GM12878 (cell line): ENCODE data around the gene STXBP1. TPM values are rescaled to one million over a fixed set of nuclear protein-coding genes. Genes with fewer than 3 reads are reported as not detected.

ENCODE experiments used
- ATAC-seq: fragments of 200-7000 bp; cut with Tn5 transposase; 3 replicates; pipeline ENCODE4 v1.9.1; 2020; ENCODE audit warnings: mild to moderate bottlenecking, moderate library complexity
- BruUV-seq: library from RNA; stranded (reverse); fragments of 400-500 nt; replicated peaks from 2 replicates; lab custom pipeline; 2021; lab: Mats Ljungman, UMichigan
- CTCF ChIA-PET: fragments of 300-600 bp; sonication (Branson Sonifier 250); formaldehyde crosslinking; extraction: SDS; loops from one replicate; lab custom pipeline; 2021; ENCODE audit warnings: inconsistent platforms; lab: Yijun Ruan, JAX
- POLR2A ChIA-PET: fragments of 350-600 bp; formaldehyde crosslinking; extraction: SDS; loops from one replicate; lab custom pipeline; 2021; ENCODE audit warnings: inconsistent platforms; lab: Charles Lee
- RAD21 ChIA-PET: fragments of 300-600 bp; sonication (Branson Sonifier 250); formaldehyde crosslinking; loops from one replicate; lab custom pipeline; 2023; ENCODE audit warnings: antibody characterized with exemption; ENCODE audit not compliant: unreplicated experiment; lab: Charles Lee
- SMC1A ChIA-PET: fragments of 300-600 bp; sonication (Branson Sonifier 250); formaldehyde crosslinking; loops from one replicate; lab custom pipeline; 2023; ENCODE audit not compliant: unreplicated experiment, uncharacterized antibody; lab: Charles Lee
- DNase-seq: peaks from one replicate; pipeline ENCODE4 v3.0.0-alpha.2; 2011; ENCODE audit warnings: low read depth, low spot score
- FAIRE-seq: peaks from 3 replicates; lab custom pipeline; 2011; peaks lifted over from hg19 to GRCh38; lab: Jason Lieb, UNC
- H2AFZ ChIP-seq: 2 replicates; pipeline ENCODE4 v1.6.0; 2011; ENCODE audit warnings: low read depth, low read length, control low read depth; ENCODE audit not compliant: control insufficient read depth
- H3K27ac ChIP-seq: 2 replicates; pipeline ENCODE4 v1.5.1; 2011; ENCODE audit warnings: control low read depth; ENCODE audit not compliant: control insufficient read depth, insufficient read depth
- H3K27me3 ChIP-seq, 2 experiments: replicated peaks in 1 of 2; 2 replicates each; pipeline versions ENCODE4 v1.6.0 to v1.6.1; 2011; ENCODE audit warnings: low read length in 1 of 2; ENCODE audit not compliant: control insufficient read depth in 2 of 2, insufficient read depth in 2 of 2
- H3K36me3 ChIP-seq, 2 experiments: 2 replicates each; pipeline ENCODE4 v1.5.1; 2011; ENCODE audit warnings: low read length in 1 of 2; ENCODE audit not compliant: control insufficient read depth in 2 of 2, insufficient read depth in 2 of 2
- H3K4me1 ChIP-seq: 2 replicates; pipeline ENCODE4 v1.6.1; 2011; ENCODE audit warnings: mild to moderate bottlenecking, low read length, moderate library complexity, mixed read lengths; ENCODE audit not compliant: control insufficient read depth, insufficient read depth
- H3K4me2 ChIP-seq: 2 replicates; pipeline ENCODE4 v1.6.0; 2011; ENCODE audit warnings: control low read depth; ENCODE audit not compliant: control insufficient read depth, insufficient read depth
- H3K4me3 ChIP-seq: fragments of 200-600 bp; sonication (generic); 2 replicates; pipeline ENCODE4 v1.5.1; 2016
- H3K79me2 ChIP-seq: 2 replicates; pipeline ENCODE4 v1.6.0; 2011; ENCODE audit warnings: low read length; ENCODE audit not compliant: control insufficient read depth, insufficient read depth
- H3K9ac ChIP-seq: 2 replicates; pipeline ENCODE4 v1.8.0; 2011; ENCODE audit warnings: low read length, control low read depth, mixed read lengths; ENCODE audit not compliant: control insufficient read depth, insufficient read depth
- H3K9me3 ChIP-seq: replicated peaks from 3 replicates; pipeline ENCODE4 v1.5.1; 2011; ENCODE audit warnings: mild to moderate bottlenecking, low read length; ENCODE audit not compliant: control insufficient read depth, insufficient read depth
- H4K20me1 ChIP-seq: 2 replicates; pipeline ENCODE4 v1.6.0; 2011; ENCODE audit not compliant: control insufficient read depth, insufficient read depth
- CBX5 ChIP-seq: sonication (generic); IDR thresholded peaks from 2 replicates; pipeline ENCODE4 v1.6.1; 2016; ENCODE audit warnings: low read depth, moderate library complexity, mild to moderate bottlenecking, inconsistent platforms
- GATAD2B ChIP-seq: fragments of 450-650 bp; conservative IDR thresholded peaks from 2 replicates; pipeline ENCODE4 v1.6.1; 2017; ENCODE audit warnings: low read depth, mild to moderate bottlenecking, moderate library complexity
- HDGF ChIP-seq: fragments of 450-650 bp; IDR thresholded peaks from 2 replicates; pipeline ENCODE4 v1.6.1; 2016; ENCODE audit warnings: antibody characterized with exemption
- NFYB ChIP-seq: IDR thresholded peaks from 2 replicates; pipeline ENCODE4 v1.6.1; 2011; ENCODE audit warnings: low read depth, mild to moderate bottlenecking, low read length, improper control_type of control experiment, moderate library complexity; ENCODE audit not compliant: insufficient read depth
- NRF1 ChIP-seq: conservative IDR thresholded peaks from 2 replicates; pipeline ENCODE4 v1.6.1; 2011; ENCODE audit warnings: mild to moderate bottlenecking, low read depth, low read length, improper control_type of control experiment
- STAT3 ChIP-seq: IDR thresholded peaks from 2 replicates; pipeline ENCODE4 v1.6.1; 2011; ENCODE audit warnings: low read depth, low read length, improper control_type of control experiment
- ZBED1 ChIP-seq: IDR thresholded peaks from 2 replicates; pipeline ENCODE4 v1.6.1; 2016; ENCODE audit warnings: borderline replicate concordance
- WGBS: methylation state at CpG from one replicate; pipeline ENCODE4 v1.1.6; 2016; ENCODE audit warnings: low lambda C conversion rate; ENCODE audit not compliant: insufficient replicate concordance, insufficient coverage; ENCODE audit errors: missing lambda C conversion rate; 5-methylcytosine and 5-hydroxymethylcytosine counted together
- in situ Hi-C: fragments of 300-500 bp; cut with MboI; formaldehyde crosslinking; loops from 9 replicates; pipeline ENCODE4 v1.14.3; 2018; ENCODE audit warnings: mixed read lengths
- intact Hi-C: fragments of 100-400 bp; cut with micrococcal nuclease; formaldehyde crosslinking; loops from one replicate; pipeline ENCODE4 v1.14.2; 2022; ENCODE audit not compliant: unreplicated experiment
- polyA plus RNA-seq, 11 experiments: library from polyadenylated mRNA; depleted of rRNA in 4 of 11; unstranded in 6 of 11; stranded (reverse) in 5 of 11; fragments of >200 nt; fragmentation: Nextera tagmentation in 4 of 11; fragmentation: Illumina TruSeq in 1 of 11; extraction: Ambion mirVana in 4 of 11; extraction: Trizol in 1 of 11; gene quantifications; 1 replicate in 1 of 11; 2 replicates in 10 of 11; pipeline versions ENCODE4 v1.2.1 to v1.2.3, GENCODE V29; 2011 to 2016; ENCODE audit warnings: inconsistent platforms in 2 of 11, missing spikeins in 2 of 11, low read depth in 1 of 11
- total RNA-seq, 4 experiments: library from RNA; depleted of rRNA in 3 of 4; stranded (reverse); fragments of >200 nt in 3 of 4; fragmentation: Illumina TruSeq in 1 of 4; extraction: Trizol in 1 of 4; gene quantifications; 2 replicates each; pipeline versions ENCODE4 v1.2.1 to v1.2.3, GENCODE V29; 2013 to 2021
- TF ChIP-seq, protein P1 (sequence below): fragments of 450-650 bp; IDR thresholded peaks from 2 replicates; pipeline ENCODE4 v1.6.1; 2016; ENCODE audit warnings: mild to moderate bottlenecking, moderate library complexity, borderline replicate concordance
- TF ChIP-seq, protein P2 (sequence below): fragments of 450-650 bp; IDR thresholded peaks from 2 replicates; pipeline ENCODE4 v1.6.1; 2016; ENCODE audit warnings: mild to moderate bottlenecking
- TF ChIP-seq, protein P3 (sequence below): IDR thresholded peaks from 2 replicates; pipeline ENCODE4 v1.6.1; 2012; ENCODE audit warnings: low read depth, low read length, improper control_type of control experiment
- TF ChIP-seq, protein P4 (sequence below): fragments of 150-350 bp; IDR thresholded peaks from 2 replicates; pipeline ENCODE4 v1.6.1; 2016; ENCODE audit warnings: low read depth, low read length
- TF ChIP-seq, protein P5 (sequence below): IDR thresholded peaks from 2 replicates; pipeline ENCODE4 v1.6.1; 2011; ENCODE audit warnings: borderline replicate concordance, low read depth, mild to moderate bottlenecking, moderate library complexity, low read length; ENCODE audit not compliant: insufficient read depth, poor library complexity, severe bottlenecking

Gene STXBP1
- total and polyA plus RNA-seq, 10 of the 15 experiments (the other 5 are each of a cell fraction or from before 2014, with no cell fraction given) = 0.08 to 0.85 (median 0.31) TPM; not detected in 3

DNA sequence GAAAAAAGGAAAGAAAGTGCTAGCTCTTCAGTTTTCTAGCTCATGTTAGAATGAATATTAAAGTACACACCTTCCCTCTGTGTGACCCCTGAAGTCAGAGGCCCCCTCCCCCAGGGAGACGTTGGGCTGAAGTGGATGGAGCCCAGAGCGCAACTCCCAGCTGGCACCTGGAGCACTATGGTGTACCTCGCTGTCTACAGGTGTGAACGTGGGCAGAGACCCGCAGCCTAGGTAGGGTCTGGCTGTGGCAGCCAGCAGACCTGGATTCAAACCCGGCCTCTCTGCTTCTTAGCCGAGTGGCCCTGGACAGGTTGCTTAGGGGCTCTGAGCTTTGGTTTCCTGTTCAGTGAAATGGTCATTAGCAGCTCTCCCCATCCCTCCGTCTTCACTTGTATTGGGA lies 116.7 kb downstream of the STXBP1 start:
- ATAC-seq = no peak
- Histone ChIP-seq H3K9me3 (no peaks in the 10 kb centered on the region), H3K9ac (no peak overlapping the region), H2AFZ (no peak overlapping the region), H3K79me2 (no peaks in the 10 kb centered on the region), H3K4me3 (no peak overlapping the region), H4K20me1 (no peaks in the 10 kb centered on the region), H3K4me2 (no peak overlapping the region), H3K4me1 (no peaks in the 10 kb centered on the region; the same call in 1 of the 2 replicates), H3K27ac (no peak overlapping the region), H3K27me3 (no peaks in the 10 kb centered on the region), H3K36me3 (no peaks in the 10 kb centered on the region)
- in situ Hi-C loops = no loop called here
- RAD21 ChIA-PET = no interaction called here
- CTCF ChIA-PET = interaction anchor here (1.1 to 2.0 kb wide), 4 partner anchors 125 to 223 kb away, joined by 3 to 9 read pairs (median 3); no protein-coding TSS in a partner anchor
- no peak for FAIRE-seq
- POLR2A ChIA-PET = no interaction called here
- intact Hi-C loops = no loop called here
- 62% methylated on average over 8 of the region's 8 CpGs for WGBS
- no TSS peak for BruUV-seq
- DNase-seq = no peak
- SMC1A ChIA-PET = interaction anchor here (1.2 kb wide), 1 partner anchor 13 kb away, joined by 3 read pairs; the partner anchor contains the start of gene TTC16
- TF ChIP-seq GATAD2B = no peak
- TF ChIP-seq, protein P1, sequence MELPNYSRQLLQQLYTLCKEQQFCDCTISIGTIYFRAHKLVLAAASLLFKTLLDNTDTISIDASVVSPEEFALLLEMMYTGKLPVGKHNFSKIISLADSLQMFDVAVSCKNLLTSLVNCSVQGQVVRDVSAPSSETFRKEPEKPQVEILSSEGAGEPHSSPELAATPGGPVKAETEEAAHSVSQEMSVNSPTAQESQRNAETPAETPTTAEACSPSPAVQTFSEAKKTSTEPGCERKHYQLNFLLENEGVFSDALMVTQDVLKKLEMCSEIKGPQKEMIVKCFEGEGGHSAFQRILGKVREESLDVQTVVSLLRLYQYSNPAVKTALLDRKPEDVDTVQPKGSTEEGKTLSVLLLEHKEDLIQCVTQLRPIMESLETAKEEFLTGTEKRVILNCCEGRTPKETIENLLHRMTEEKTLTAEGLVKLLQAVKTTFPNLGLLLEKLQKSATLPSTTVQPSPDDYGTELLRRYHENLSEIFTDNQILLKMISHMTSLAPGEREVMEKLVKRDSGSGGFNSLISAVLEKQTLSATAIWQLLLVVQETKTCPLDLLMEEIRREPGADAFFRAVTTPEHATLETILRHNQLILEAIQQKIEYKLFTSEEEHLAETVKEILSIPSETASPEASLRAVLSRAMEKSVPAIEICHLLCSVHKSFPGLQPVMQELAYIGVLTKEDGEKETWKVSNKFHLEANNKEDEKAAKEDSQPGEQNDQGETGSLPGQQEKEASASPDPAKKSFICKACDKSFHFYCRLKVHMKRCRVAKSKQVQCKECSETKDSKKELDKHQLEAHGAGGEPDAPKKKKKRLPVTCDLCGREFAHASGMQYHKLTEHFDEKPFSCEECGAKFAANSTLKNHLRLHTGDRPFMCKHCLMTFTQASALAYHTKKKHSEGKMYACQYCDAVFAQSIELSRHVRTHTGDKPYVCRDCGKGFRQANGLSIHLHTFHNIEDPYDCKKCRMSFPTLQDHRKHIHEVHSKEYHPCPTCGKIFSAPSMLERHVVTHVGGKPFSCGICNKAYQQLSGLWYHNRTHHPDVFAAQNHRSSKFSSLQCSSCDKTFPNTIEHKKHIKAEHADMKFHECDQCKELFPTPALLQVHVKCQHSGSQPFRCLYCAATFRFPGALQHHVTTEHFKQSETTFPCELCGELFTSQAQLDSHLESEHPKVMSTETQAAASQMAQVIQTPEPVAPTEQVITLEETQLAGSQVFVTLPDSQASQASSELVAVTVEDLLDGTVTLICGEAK = no peak
- TF ChIP-seq, protein P2, sequence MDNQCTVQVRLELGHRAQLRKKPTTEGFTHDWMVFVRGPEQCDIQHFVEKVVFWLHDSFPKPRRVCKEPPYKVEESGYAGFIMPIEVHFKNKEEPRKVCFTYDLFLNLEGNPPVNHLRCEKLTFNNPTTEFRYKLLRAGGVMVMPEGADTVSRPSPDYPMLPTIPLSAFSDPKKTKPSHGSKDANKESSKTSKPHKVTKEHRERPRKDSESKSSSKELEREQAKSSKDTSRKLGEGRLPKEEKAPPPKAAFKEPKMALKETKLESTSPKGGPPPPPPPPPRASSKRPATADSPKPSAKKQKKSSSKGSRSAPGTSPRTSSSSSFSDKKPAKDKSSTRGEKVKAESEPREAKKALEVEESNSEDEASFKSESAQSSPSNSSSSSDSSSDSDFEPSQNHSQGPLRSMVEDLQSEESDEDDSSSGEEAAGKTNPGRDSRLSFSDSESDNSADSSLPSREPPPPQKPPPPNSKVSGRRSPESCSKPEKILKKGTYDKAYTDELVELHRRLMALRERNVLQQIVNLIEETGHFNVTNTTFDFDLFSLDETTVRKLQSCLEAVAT = no peak
- TF ChIP-seq CBX5 = no peak
- TF ChIP-seq, protein P3, sequence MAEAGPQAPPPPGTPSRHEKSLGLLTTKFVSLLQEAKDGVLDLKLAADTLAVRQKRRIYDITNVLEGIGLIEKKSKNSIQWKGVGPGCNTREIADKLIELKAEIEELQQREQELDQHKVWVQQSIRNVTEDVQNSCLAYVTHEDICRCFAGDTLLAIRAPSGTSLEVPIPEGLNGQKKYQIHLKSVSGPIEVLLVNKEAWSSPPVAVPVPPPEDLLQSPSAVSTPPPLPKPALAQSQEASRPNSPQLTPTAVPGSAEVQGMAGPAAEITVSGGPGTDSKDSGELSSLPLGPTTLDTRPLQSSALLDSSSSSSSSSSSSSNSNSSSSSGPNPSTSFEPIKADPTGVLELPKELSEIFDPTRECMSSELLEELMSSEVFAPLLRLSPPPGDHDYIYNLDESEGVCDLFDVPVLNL = no peak
- no peak for TF ChIP-seq ZBED1
- TF ChIP-seq HDGF = no peak
- TF ChIP-seq, protein P4, sequence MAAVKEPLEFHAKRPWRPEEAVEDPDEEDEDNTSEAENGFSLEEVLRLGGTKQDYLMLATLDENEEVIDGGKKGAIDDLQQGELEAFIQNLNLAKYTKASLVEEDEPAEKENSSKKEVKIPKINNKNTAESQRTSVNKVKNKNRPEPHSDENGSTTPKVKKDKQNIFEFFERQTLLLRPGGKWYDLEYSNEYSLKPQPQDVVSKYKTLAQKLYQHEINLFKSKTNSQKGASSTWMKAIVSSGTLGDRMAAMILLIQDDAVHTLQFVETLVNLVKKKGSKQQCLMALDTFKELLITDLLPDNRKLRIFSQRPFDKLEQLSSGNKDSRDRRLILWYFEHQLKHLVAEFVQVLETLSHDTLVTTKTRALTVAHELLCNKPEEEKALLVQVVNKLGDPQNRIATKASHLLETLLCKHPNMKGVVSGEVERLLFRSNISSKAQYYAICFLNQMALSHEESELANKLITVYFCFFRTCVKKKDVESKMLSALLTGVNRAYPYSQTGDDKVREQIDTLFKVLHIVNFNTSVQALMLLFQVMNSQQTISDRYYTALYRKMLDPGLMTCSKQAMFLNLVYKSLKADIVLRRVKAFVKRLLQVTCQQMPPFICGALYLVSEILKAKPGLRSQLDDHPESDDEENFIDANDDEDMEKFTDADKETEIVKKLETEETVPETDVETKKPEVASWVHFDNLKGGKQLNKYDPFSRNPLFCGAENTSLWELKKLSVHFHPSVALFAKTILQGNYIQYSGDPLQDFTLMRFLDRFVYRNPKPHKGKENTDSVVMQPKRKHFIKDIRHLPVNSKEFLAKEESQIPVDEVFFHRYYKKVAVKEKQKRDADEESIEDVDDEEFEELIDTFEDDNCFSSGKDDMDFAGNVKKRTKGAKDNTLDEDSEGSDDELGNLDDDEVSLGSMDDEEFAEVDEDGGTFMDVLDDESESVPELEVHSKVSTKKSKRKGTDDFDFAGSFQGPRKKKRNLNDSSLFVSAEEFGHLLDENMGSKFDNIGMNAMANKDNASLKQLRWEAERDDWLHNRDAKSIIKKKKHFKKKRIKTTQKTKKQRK = no peak
- no peak for TF ChIP-seq STAT3
- no peak for TF ChIP-seq NFYB
- no peak for TF ChIP-seq NRF1
- TF ChIP-seq, protein P5, sequence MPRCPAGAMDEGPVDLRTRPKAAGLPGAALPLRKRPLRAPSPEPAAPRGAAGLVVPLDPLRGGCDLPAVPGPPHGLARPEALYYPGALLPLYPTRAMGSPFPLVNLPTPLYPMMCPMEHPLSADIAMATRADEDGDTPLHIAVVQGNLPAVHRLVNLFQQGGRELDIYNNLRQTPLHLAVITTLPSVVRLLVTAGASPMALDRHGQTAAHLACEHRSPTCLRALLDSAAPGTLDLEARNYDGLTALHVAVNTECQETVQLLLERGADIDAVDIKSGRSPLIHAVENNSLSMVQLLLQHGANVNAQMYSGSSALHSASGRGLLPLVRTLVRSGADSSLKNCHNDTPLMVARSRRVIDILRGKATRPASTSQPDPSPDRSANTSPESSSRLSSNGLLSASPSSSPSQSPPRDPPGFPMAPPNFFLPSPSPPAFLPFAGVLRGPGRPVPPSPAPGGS = no peak
